Lower lobe of right lung (tissue), 2 donors: ENCODE data around the gene TTC28. TPM values are rescaled to one million over a fixed set of nuclear protein-coding genes. Genes with fewer than 3 reads are reported as not detected.
"Not testable (repeated sequence)": the region's sequence is repeated elsewhere in the genome, so short reads cannot be mapped to it uniquely, and the experiment has no call there.

Source experiments
- ATAC-seq, 2 donors: fragments of 200-7000 bp; cut with Tn5 transposase; one replicate each; pipeline ENCODE4 v1.9.1; 2020 to 2022; ENCODE audit warnings: mild to moderate bottlenecking in 2 of 2, moderate library complexity in 2 of 2
- DNase-seq: peaks from one replicate; pipeline ENCODE4 v3.0.0-alpha.2; 2020
- H3K27ac ChIP-seq: fragments of 200-600 bp; one replicate; pipeline ENCODE4 v1.8.0; 2022
- H3K27me3 ChIP-seq: fragments of 200-600 bp; one replicate; pipeline ENCODE4 v1.8.0; 2022; ENCODE audit warnings: low read depth
- H3K36me3 ChIP-seq: fragments of 200-600 bp; one replicate; pipeline ENCODE4 v1.8.0; 2022; ENCODE audit warnings: mild to moderate bottlenecking
- H3K4me1 ChIP-seq: fragments of 200-600 bp; one replicate; pipeline ENCODE4 v1.8.0; 2022
- H3K4me3 ChIP-seq: fragments of 200-600 bp; one replicate; pipeline ENCODE4 v1.8.0; 2022; ENCODE audit warnings: mild to moderate bottlenecking
- H3K9me3 ChIP-seq: fragments of 200-600 bp; one replicate; pipeline ENCODE4 v1.8.0; 2022
- CTCF ChIP-seq: fragments of 200-600 bp; IDR thresholded peaks from one replicate; pipeline ENCODE4 v1.8.0; 2022; ENCODE audit warnings: antibody characterized with exemption, mild to moderate bottlenecking
- intact Hi-C: fragments of 100-400 bp; cut with DNase I; formaldehyde crosslinking; loops from one replicate; pipeline ENCODE4 v1.11.0; 2022
- long read RNA-seq: library from polyadenylated mRNA; unstranded; transcript quantifications from one replicate; pipeline ENCODE4 v2.0.0, GENCODE V29; 2021
- total RNA-seq: library from RNA; stranded (reverse); fragmentation: NEBNext Ultra II Directional; extraction: Animal tissue kit (Norgen Biotek cat#: 25700); gene quantifications from one replicate; pipeline ENCODE4 v1.2.1, GENCODE V29; 2021
- donor health status: DM: no; HTN: yes; CAD: no; lungs with severe emphysema.

TTC28 gene
- total RNA-seq: 39.6 TPM
- long read RNA-seq, partial matches to known transcripts: 6 of 38 reads
- long read RNA-seq, other reads (novel, unspliced or antisense): 31 of 38 reads

- H3K27me3 ChIP-seq, intact Hi-C loops, H3K36me3 ChIP-seq, H3K9me3 ChIP-seq: not testable (repeated sequence)
- peak within 1 kb of the TSS; percentile 63 for H3K4me3 ChIP-seq
- H3K4me1 ChIP-seq: peaks cover 12% of the 10 kb centered on the region
- ATAC-seq: peak in 1 of 2 donors; percentile 67
- DNase-seq: peak; percentile 79
- peak within 1 kb of the TSS; percentile 46 for H3K27ac ChIP-seq
These were observed at the start of gene TTC28 for GRCh38 chr22:28679611-28680287. Gene TTC28 (minus strand): TSS chr22:28679840. CDS start chr22:28679723, 117 bp downstream.

- no peaks in the 10 kb centered on the region for H3K4me1 ChIP-seq
- no peak for ATAC-seq
- H3K36me3 ChIP-seq: peaks cover 11% of the 10 kb centered on the region
- H3K27ac ChIP-seq: no peak overlapping the region
- TF ChIP-seq CTCF: no peak
- no peaks in the 10 kb centered on the region for H3K27me3 ChIP-seq
- intact Hi-C loops: no loop called here
- no peak overlapping the region for H3K4me3 ChIP-seq
- no peak for DNase-seq
- no peaks in the 10 kb centered on the region for H3K9me3 ChIP-seq
These were observed 49.1 kb upstream of the TTC28 start for GRCh38 chr22:28728621-28729313.

GRCh38 chr22:28728002-28728401, 48.4 kb upstream of the TTC28 start:
- Histone ChIP-seq H3K36me3 (peaks cover 13% of the 10 kb centered on the region), H3K27ac (no peak overlapping the region), H3K4me1 (no peaks in the 10 kb centered on the region), H3K4me3 (no peak overlapping the region), H3K27me3 (no peaks in the 10 kb centered on the region), H3K9me3 (no peaks in the 10 kb centered on the region)
- DNase-seq (no peak), ATAC-seq (no peak)
- TF ChIP-seq CTCF: no peak
- intact Hi-C loops: no loop called here

- ATAC-seq (no peak), DNase-seq (no peak)
- H3K9me3 ChIP-seq: no peaks in the 10 kb centered on the region
- H3K27me3 ChIP-seq: no peaks in the 10 kb centered on the region
- intact Hi-C loops: no loop called here
- no peaks in the 10 kb centered on the region for H3K4me1 ChIP-seq
- H3K36me3 ChIP-seq: no peaks in the 10 kb centered on the region
- no peak overlapping the region for H3K27ac ChIP-seq
- TF ChIP-seq CTCF: no peak
- no peak overlapping the region for H3K4me3 ChIP-seq
These were observed 38.4 kb upstream of the TTC28 start for GRCh38 chr22:28718044-28718443.

GRCh38 chr22:28716686-28717085, 37.0 kb upstream of the TTC28 start:
- intact Hi-C loops: no loop called here
- Histone ChIP-seq H3K27ac (no peak overlapping the region), H3K27me3 (no peaks in the 10 kb centered on the region), H3K9me3 (no peaks in the 10 kb centered on the region), H3K36me3 (no peaks in the 10 kb centered on the region), H3K4me3 (no peak overlapping the region), H3K4me1 (no peaks in the 10 kb centered on the region)
- no peak for TF ChIP-seq CTCF
- DNase-seq: no peak
- ATAC-seq: no peak

- H3K27me3 ChIP-seq: no peaks in the 10 kb centered on the region
- ATAC-seq (no peak), DNase-seq (no peak)
- H3K36me3 ChIP-seq: no peaks in the 10 kb centered on the region
- H3K27ac ChIP-seq: no peak overlapping the region
- no peak overlapping the region for H3K4me3 ChIP-seq
- no peak for TF ChIP-seq CTCF
- intact Hi-C loops: no loop called here
- peaks cover 7% of the 10 kb centered on the region for H3K4me1 ChIP-seq
- H3K9me3 ChIP-seq: no peaks in the 10 kb centered on the region
These were observed 36.0 kb upstream of the TTC28 start for GRCh38 chr22:28715611-28716010.
